H1 (cell line): ENCODE data around the gene LGALS12. TPM values are rescaled to one million over a fixed set of nuclear protein-coding genes. Genes with fewer than 3 reads are reported as not detected.

ENCODE experiments used
- CTCF ChIA-PET: fragments of 300-600 bp; sonication (Branson Sonifier 250); formaldehyde crosslinking; loops from one replicate; lab custom pipeline; 2021; ENCODE audit not compliant: partially characterized antibody; lab: Charles Lee
- POLR2A ChIA-PET: fragments of 300-600 bp; sonication (Branson Sonifier 250); formaldehyde crosslinking; loops from one replicate; lab custom pipeline; 2021; ENCODE audit warnings: inconsistent platforms; ENCODE audit not compliant: partially characterized antibody; lab: Charles Lee
- DNase-seq, 2 experiments: peaks; one replicate each; pipeline versions ENCODE4 v3.0.0 to v3.0.0-alpha.2; 2010 to 2022; ENCODE audit warnings: low spot score in 2 of 2, low read depth in 1 of 2, mixed read lengths in 1 of 2
- FAIRE-seq: peaks from 2 replicates; lab custom pipeline; 2011; peaks lifted over from hg19 to GRCh38; lab: Jason Lieb, UNC
- H2AFZ ChIP-seq: 2 replicates; pipeline ENCODE4 v1.8.1; 2012; ENCODE audit warnings: low read length, inconsistent platforms
- H2AK5ac ChIP-seq: 2 replicates; pipeline ENCODE4 v1.6.1; 2013; ENCODE audit warnings: low read depth, low read length
- H2BK120ac ChIP-seq: replicated peaks from 2 replicates; pipeline ENCODE3; 2013; ENCODE audit warnings: low read depth, low read length, inconsistent platforms
- H2BK12ac ChIP-seq: 2 replicates; pipeline ENCODE4 v1.6.1; 2013; ENCODE audit warnings: low read depth, low read length
- H2BK15ac ChIP-seq: 2 replicates; pipeline ENCODE4 v1.6.1; 2013; ENCODE audit warnings: low read length
- H2BK20ac ChIP-seq: 2 replicates; pipeline ENCODE4 v1.6.1; 2013; ENCODE audit warnings: low read length
- H2BK5ac ChIP-seq: 2 replicates; pipeline ENCODE4 v1.6.1; 2013; ENCODE audit warnings: low read depth, low read length
- H3K14ac ChIP-seq: 2 replicates; pipeline ENCODE4 v1.6.1; 2013; ENCODE audit warnings: inconsistent platforms; ENCODE audit not compliant: insufficient read length
- H3K18ac ChIP-seq: 2 replicates; pipeline ENCODE4 v1.6.1; 2013; ENCODE audit warnings: low read length; ENCODE audit errors: extremely low read depth
- H3K23ac ChIP-seq: 2 replicates; pipeline ENCODE4 v1.6.1; 2013; ENCODE audit warnings: inconsistent platforms; ENCODE audit not compliant: insufficient read length
- H3K23me2 ChIP-seq: 2 replicates; pipeline ENCODE4 v1.6.1; 2013; ENCODE audit warnings: low read depth, low read length
- H3K27ac ChIP-seq: 2 replicates; pipeline ENCODE4 v1.6.1; 2011; ENCODE audit warnings: low read depth, low read length, inconsistent platforms
- H3K27me3 ChIP-seq, 4 experiments: replicated peaks in 1 of 4; 1 replicate in 1 of 4; 2 replicates in 3 of 4; pipeline versions ENCODE4 v1.6.1 to v1.8.1; 2011 to 2013; ENCODE audit warnings: low read length in 3 of 4, mild to moderate bottlenecking in 3 of 4, inconsistent platforms in 2 of 4, mixed read lengths in 2 of 4, moderate library complexity in 1 of 4; ENCODE audit not compliant: control insufficient read depth in 3 of 4, insufficient read depth in 3 of 4; ENCODE audit errors: extremely low read depth in 1 of 4
- H3K36me3 ChIP-seq, 4 experiments: 2 replicates each; pipeline versions ENCODE4 v1.6.1 to v1.8.1; 2011 to 2013; ENCODE audit warnings: mild to moderate bottlenecking in 4 of 4, low read length in 3 of 4, moderate library complexity in 2 of 4, control low read depth in 1 of 4, inconsistent platforms in 1 of 4; ENCODE audit not compliant: insufficient read depth in 4 of 4, control insufficient read depth in 2 of 4
- H3K4ac ChIP-seq: replicated peaks from 2 replicates; pipeline ENCODE3; 2013; ENCODE audit warnings: low read length, low read depth, mixed read lengths, inconsistent platforms; ENCODE audit not compliant: insufficient read length
- H3K4me1 ChIP-seq, 4 experiments: replicated peaks in 1 of 4; 1 replicate in 1 of 4; 2 replicates in 3 of 4; pipeline versions ENCODE4 v1.6.1 to v1.8.1; 2011 to 2013; ENCODE audit warnings: low read length in 3 of 4, inconsistent platforms in 2 of 4, mixed read lengths in 1 of 4; ENCODE audit not compliant: insufficient read depth in 4 of 4, control insufficient read depth in 3 of 4
- H3K4me2 ChIP-seq, 2 experiments: 2 replicates each; pipeline versions ENCODE4 v1.6.1 to v1.8.1; 2011 to 2013; ENCODE audit warnings: low read depth in 2 of 2, low read length in 2 of 2, control low read depth in 1 of 2, inconsistent platforms in 1 of 2, mild to moderate bottlenecking in 1 of 2; ENCODE audit not compliant: insufficient read depth in 1 of 2
- H3K4me3 ChIP-seq, 4 experiments: fragments of 200-600, 300-600 bp in 1 of 4; sonication (generic), shearing (Covaris generic), sonication (Bioruptor Twin) in 1 of 4; 2 replicates each; pipeline versions ENCODE4 v1.5.1 to v1.8.1; 2011 to 2016; ENCODE audit warnings: low read length in 4 of 4, low read depth in 3 of 4, control low read depth in 2 of 4, inconsistent platforms in 2 of 4, mild to moderate bottlenecking in 2 of 4, mixed read lengths in 1 of 4, moderate library complexity in 1 of 4; ENCODE audit not compliant: insufficient read depth in 2 of 4; ENCODE audit errors: extremely low read depth in 1 of 4
- H3K56ac ChIP-seq: replicated peaks from 2 replicates; pipeline ENCODE3; 2013; ENCODE audit warnings: low read depth, mild to moderate bottlenecking, mixed read lengths, low read length, inconsistent platforms; ENCODE audit not compliant: insufficient read length
- H3K79me1 ChIP-seq: 2 replicates; pipeline ENCODE4 v1.6.1; 2013; ENCODE audit warnings: low read depth, low read length, control low read depth
- H3K79me2 ChIP-seq, 2 experiments: 2 replicates each; pipeline versions ENCODE4 v1.6.1 to v1.8.1; 2012 to 2013; ENCODE audit warnings: low read length in 2 of 2, mild to moderate bottlenecking in 2 of 2, inconsistent platforms in 1 of 2; ENCODE audit not compliant: insufficient read depth in 2 of 2, control insufficient read depth in 1 of 2
- H3K9ac ChIP-seq, 4 experiments: replicated peaks in 1 of 4; 1 replicate in 1 of 4; 2 replicates in 3 of 4; pipeline versions ENCODE4 v1.6.1 to v1.8.1; 2011 to 2013; ENCODE audit warnings: low read depth in 3 of 4, low read length in 3 of 4, control low read depth in 2 of 4, mild to moderate bottlenecking in 2 of 4, moderate library complexity in 2 of 4, inconsistent platforms in 1 of 4; ENCODE audit errors: extremely low read depth in 1 of 4
- H3K9me3 ChIP-seq, 2 experiments: 2 replicates each; pipeline versions ENCODE4 v1.6.1 to v1.8.1; 2012 to 2013; ENCODE audit warnings: mild to moderate bottlenecking in 2 of 2, moderate library complexity in 2 of 2, control low read depth in 1 of 2, inconsistent platforms in 1 of 2, low read depth in 1 of 2, low read length in 1 of 2, mixed read lengths in 1 of 2; ENCODE audit not compliant: insufficient read depth in 2 of 2
- H4K20me1 ChIP-seq, 2 experiments: replicated peaks in 1 of 2; 2 replicates each; pipeline versions ENCODE3 to v1.8.1; 2011 to 2013; ENCODE audit warnings: inconsistent platforms in 2 of 2, low read length in 2 of 2, mild to moderate bottlenecking in 1 of 2; ENCODE audit not compliant: insufficient read depth in 2 of 2, control insufficient read depth in 1 of 2
- H4K5ac ChIP-seq: 2 replicates; pipeline ENCODE4 v1.6.1; 2013; ENCODE audit warnings: low read length, low read depth, mixed read lengths, inconsistent platforms; ENCODE audit not compliant: insufficient read length
- H4K8ac ChIP-seq: 2 replicates; pipeline ENCODE4 v1.8.0; 2013; ENCODE audit warnings: mild to moderate bottlenecking, moderate library complexity, low read length, inconsistent platforms; ENCODE audit not compliant: insufficient read depth; ENCODE audit errors: extremely low read depth
- H4K91ac ChIP-seq: replicated peaks from 2 replicates; pipeline ENCODE3; 2013; ENCODE audit warnings: low read length, mixed read lengths, inconsistent platforms; ENCODE audit not compliant: insufficient read length
- BCL11A ChIP-seq, 2 experiments: IDR thresholded peaks; one replicate each; pipeline ENCODE4 v1.6.1; 2011; ENCODE audit warnings: low read depth in 2 of 2, low read length in 2 of 2, mild to moderate bottlenecking in 2 of 2
- BRCA1 ChIP-seq: IDR thresholded peaks from 2 replicates; pipeline ENCODE4 v1.6.1; 2012; ENCODE audit warnings: low read depth, low read length, improper control_type of control experiment
- MAFK ChIP-seq: IDR thresholded peaks from 2 replicates; pipeline ENCODE4 v1.6.1; 2012; ENCODE audit warnings: low read depth, mild to moderate bottlenecking, improper control_type of control experiment, low read length
- NRF1 ChIP-seq: IDR thresholded peaks from 2 replicates; pipeline ENCODE4 v1.6.1; 2011; ENCODE audit warnings: mild to moderate bottlenecking, low read depth, low read length, improper control_type of control experiment
- RAD21 ChIP-seq, 2 experiments: IDR thresholded peaks in 1 of 2; conservative IDR thresholded peaks in 1 of 2; 2 replicates each; pipeline ENCODE4 v1.6.1; 2011; ENCODE audit warnings: low read depth in 2 of 2, low read length in 2 of 2, improper control_type of control experiment in 1 of 2, inconsistent platforms in 1 of 2, mild to moderate bottlenecking in 1 of 2, moderate library complexity in 1 of 2
- SIX5 ChIP-seq: IDR thresholded peaks from 2 replicates; pipeline ENCODE4 v1.6.1; 2011; ENCODE audit warnings: mild to moderate bottlenecking, low read depth, low read length
- TAF1 ChIP-seq: IDR thresholded peaks from 2 replicates; pipeline ENCODE4 v1.6.1; 2011; ENCODE audit warnings: mild to moderate bottlenecking, low read depth, low read length
- TBP ChIP-seq: IDR thresholded peaks from 2 replicates; pipeline ENCODE4 v1.6.1; 2011; ENCODE audit warnings: low read depth, low read length, improper control_type of control experiment
- TEAD4 ChIP-seq: IDR thresholded peaks from 2 replicates; pipeline ENCODE4 v1.6.1; 2012; ENCODE audit warnings: low read depth, low read length, inconsistent platforms, mixed read lengths
- WGBS, 2 experiments: shearing (Covaris generic) in 1 of 2; methylation state at CpG; one replicate each; pipeline versions ENCODE4 v1.1.6 to v1.1.7; 2013 to 2015; ENCODE audit warnings: low lambda C conversion rate in 2 of 2, mixed read lengths in 2 of 2, inconsistent platforms in 1 of 2, low coverage in 1 of 2, missing lambda C conversion rate in 1 of 2; ENCODE audit not compliant: insufficient replicate concordance in 2 of 2, insufficient coverage in 1 of 2, insufficient read length in 1 of 2; ENCODE audit errors: extremely low coverage in 1 of 2, missing lambda C conversion rate in 1 of 2; 5-methylcytosine and 5-hydroxymethylcytosine counted together
- polyA plus RNA-seq, 7 experiments: library from polyadenylated mRNA; depleted of rRNA in 3 of 7; stranded (reverse) in 5 of 7; unstranded in 2 of 7; fragments of >200 nt in 5 of 7; fragments of 200-250 nt in 2 of 7; gene quantifications; 1 replicate in 5 of 7; 2 replicates in 1 of 7; 4 replicates in 1 of 7; pipeline versions ENCODE4 v1.2.1 to v1.2.3, GENCODE V29; 2011 to 2013; ENCODE audit warnings: missing spikeins in 2 of 7, mixed read lengths in 2 of 7
- total RNA-seq: library from RNA; stranded (reverse); fragmentation: NEBNext Ultra II Directional; extraction: Animal tissue kit (Norgen Biotek cat#: 25700); gene quantifications from 2 replicates; pipeline ENCODE4 v1.2.1, GENCODE V29; 2021
- TF ChIP-seq, protein P1 (sequence below): IDR thresholded peaks from 2 replicates; pipeline ENCODE4 v1.6.1; 2011; ENCODE audit warnings: low read depth, mild to moderate bottlenecking, low read length; ENCODE audit not compliant: insufficient read depth
- TF ChIP-seq, protein P2 (sequence below): IDR thresholded peaks from 2 replicates; pipeline ENCODE4 v1.6.1; 2012; ENCODE audit warnings: inconsistent platforms

LGALS12 gene
- total and polyA plus RNA-seq, 2 of the 8 experiments (the other 6 are each of a cell fraction or from before 2014, with no cell fraction given) = 1.6 to 2.9 TPM

DNA sequence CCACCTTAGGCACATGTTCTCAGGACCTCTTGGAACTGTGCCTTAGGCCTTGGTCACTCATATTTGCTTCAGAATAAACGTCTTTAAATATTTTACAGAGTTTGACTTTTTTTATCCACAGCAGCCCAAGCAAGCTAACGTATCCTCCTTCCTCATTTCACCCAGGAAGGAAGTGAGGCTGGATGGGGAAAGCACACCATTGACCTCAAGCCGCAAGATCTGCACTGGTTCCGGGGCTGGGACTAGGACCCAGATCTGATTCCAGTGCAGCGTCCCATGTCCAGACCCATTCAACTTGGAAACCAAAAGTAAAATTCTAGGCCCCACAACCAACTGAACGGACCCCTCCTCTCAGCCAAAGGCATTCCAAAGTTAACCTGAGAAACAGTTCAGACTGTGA is 2.4 kb upstream of the LGALS12 start:
- CTCF ChIA-PET = interaction anchor here (7.1 kb wide), 1 partner anchor 13 kb away, joined by 54 read pairs; the partner anchor contains the start of gene PLAAT5
- TF ChIP-seq TAF1 (no peak), SIX5 (no peak), BRCA1 (no peak), BCL11A (IDR thresholded peaks at IDR 0.05; ENCODE audit: low read depth in 2 of 2, low read length in 2 of 2) (no peak), TEAD4 (no peak), MAFK (no peak), NRF1 (no peak), TBP (no peak), RAD21 (IDR thresholded peaks at IDR 0.05 in 1 of 2, conservative IDR thresholded peaks at IDR 0.05 in 1 of 2; ENCODE audit: low read depth in 2 of 2, low read length in 2 of 2) (no peak)
- TF ChIP-seq, protein P1, sequence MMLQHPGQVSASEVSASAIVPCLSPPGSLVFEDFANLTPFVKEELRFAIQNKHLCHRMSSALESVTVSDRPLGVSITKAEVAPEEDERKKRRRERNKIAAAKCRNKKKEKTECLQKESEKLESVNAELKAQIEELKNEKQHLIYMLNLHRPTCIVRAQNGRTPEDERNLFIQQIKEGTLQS = no peak
- TF ChIP-seq, protein P2, sequence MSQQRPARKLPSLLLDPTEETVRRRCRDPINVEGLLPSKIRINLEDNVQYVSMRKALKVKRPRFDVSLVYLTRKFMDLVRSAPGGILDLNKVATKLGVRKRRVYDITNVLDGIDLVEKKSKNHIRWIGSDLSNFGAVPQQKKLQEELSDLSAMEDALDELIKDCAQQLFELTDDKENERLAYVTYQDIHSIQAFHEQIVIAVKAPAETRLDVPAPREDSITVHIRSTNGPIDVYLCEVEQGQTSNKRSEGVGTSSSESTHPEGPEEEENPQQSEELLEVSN = no peak

More for the DNA sequence above, 2.4 kb upstream of the LGALS12 start:
- Histone ChIP-seq H3K79me2 (no peaks in the 10 kb centered on the region), H3K23me2 (no peaks in the 10 kb centered on the region), H3K18ac (peak overlapping the region; percentile 79), H2AFZ (no peak overlapping the region), H2BK15ac (peak overlapping the region; percentile 75; the same call in 1 of the 2 replicates), H2BK120ac (peak overlapping the region; percentile 62), H2BK12ac (peak overlapping the region; percentile 97; the same call in 1 of the 2 replicates), H3K36me3 (0 out of 8 replicates have a peak, but pooled peaks cover 0 to 3% (median 0%) of the 10 kb centered on the region in 4 experiments), H3K23ac (no peak overlapping the region), H3K27ac (no peak overlapping the region), H3K4me2 (no peak overlapping the region), H4K20me1 (no peaks in the 10 kb centered on the region), H3K4me3 (no peak overlapping the region), H4K8ac (peak overlapping the region; percentile 36; the same call in 1 of the 2 replicates), H3K14ac (no peak overlapping the region), H3K9me3 (no peaks in the 10 kb centered on the region), H3K9ac (no peak overlapping the region), H3K4ac (peak overlapping the region; percentile 65), H2BK20ac (peak overlapping the region; percentile 100), H2AK5ac (0 out of 2 replicates have a peak overlapping the region, but pooled peaks have one; percentile 56), H3K56ac (no peak overlapping the region), H3K4me1 (peaks cover 10 to 19% (median 15%) of the 10 kb centered on the region in 4 experiments), H2BK5ac (peak overlapping the region; percentile 93; the same call in 1 of the 2 replicates), H4K91ac (peak overlapping the region; percentile 49), H3K79me1 (no peaks in the 10 kb centered on the region), H4K5ac (no peak overlapping the region), H3K27me3 (no peaks in the 10 kb centered on the region)
- FAIRE-seq (no peak), DNase-seq (no peak)
- WGBS, 2 experiments = 87% methylated on average over 6 of the region's 6 CpGs; no CpG with 5 or more reads in 1 of the 2 experiments
- POLR2A ChIA-PET = interaction anchor here (2.2 to 3.0 kb wide), 2 partner anchors 13 to 26 kb away, joined by 9 to 17 read pairs; partner anchors contain the start of gene PLAAT5
